Activated T-helper 1 cell treated with anti-CD3 and anti-CD28 coated beads, Interleukin-2, amount 50 U/mL, for 16 hours (primary cell): ENCODE data around the gene ARHGAP9.
"Not testable (repeated sequence)": the region's sequence is repeated elsewhere in the genome, so short reads cannot be mapped to it uniquely, and the experiment has no call there.

Experiments
- DNase-seq, 2 donors: peaks; one replicate each; pipeline ENCODE4 v3.0.0-alpha.2; 2020; ENCODE audit warnings: low read depth in 1 of 2, low spot score in 1 of 2

The ARHGAP9 gene

DNA sequence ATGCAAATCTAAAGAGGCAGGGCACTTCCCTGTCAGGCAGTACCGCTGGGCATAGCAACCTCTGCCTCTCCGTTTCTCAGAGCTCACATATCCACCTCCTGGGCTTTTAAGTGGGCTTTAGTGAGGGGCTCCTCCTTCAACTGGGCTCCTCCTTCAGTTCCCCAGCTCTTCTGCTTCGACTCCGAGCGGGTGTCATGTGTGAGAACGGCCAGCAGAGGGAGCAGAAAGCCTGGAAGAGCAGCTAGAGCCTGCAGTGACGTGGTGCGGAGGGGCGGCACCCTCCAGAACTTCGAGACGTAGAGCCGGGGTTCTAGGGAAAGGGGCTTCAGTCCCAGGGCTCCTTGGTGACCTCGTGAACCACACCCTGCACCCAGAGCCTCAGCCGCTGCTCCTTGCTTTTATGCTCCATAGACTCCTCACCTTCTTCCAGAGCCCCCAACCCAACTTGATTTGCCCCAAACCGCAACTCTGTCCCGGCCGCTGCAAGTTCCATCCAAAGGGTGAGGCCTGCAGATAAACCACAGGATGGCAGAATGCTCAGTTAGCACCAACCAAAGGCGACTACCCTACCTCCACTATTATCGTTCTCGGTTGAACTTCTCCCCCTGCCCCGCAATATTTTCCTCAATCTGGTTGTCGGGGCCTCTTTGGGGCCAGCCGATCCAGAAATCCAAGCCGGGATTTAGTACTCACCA lies 20.5 kb downstream of the ARHGAP9 start:
- DNase-seq: peak; percentile 83 to 84

DNA sequence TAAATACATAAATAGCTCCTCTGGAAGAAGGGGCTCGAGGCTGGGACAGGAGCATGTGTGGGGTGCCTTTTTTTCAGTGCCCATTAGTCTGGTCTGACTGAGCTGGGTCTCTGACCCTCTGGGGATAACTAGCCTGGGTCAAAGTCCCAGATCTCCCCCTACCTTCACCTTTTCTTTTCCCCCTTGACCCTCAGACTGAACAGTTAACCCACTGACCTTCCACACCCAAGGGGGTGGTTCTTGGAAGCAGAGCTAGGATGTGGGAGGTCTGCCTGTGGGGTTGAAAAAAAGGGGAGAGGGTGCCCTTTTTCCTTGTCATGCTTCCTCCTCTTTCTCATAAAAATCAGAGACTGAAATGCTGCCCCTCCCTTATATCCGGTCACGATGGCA lies 21.0 kb downstream of the ARHGAP9 start:
- no peak for DNase-seq

DNA sequence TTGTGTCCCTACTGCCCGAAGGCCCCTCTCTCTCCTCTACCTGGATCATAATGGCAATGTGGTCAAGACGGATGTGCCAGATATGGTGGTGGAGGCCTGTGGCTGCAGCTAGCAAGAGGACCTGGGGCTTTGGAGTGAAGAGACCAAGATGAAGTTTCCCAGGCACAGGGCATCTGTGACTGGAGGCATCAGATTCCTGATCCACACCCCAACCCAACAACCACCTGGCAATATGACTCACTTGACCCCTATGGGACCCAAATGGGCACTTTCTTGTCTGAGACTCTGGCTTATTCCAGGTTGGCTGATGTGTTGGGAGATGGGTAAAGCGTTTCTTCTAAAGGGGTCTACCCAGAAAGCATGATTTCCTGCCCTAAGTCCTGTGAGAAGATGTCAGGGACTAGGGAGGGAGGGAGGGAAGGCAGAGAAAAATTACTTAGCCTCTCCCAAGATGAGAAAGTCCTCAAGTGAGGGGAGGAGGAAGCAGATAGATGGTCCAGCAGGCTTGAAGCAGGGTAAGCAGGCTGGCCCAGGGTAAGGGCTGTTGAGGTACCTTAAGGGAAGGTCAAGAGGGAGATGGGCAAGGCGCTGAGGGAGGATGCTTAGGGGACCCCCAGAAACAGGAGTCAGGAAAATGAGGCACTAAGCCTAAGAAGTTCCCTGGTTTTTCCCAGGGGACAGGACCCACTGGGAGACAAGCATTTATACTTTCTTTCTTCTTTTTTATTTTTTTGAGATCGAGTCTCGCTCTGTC lies 22.8 kb downstream of the ARHGAP9 start:
- no peak for DNase-seq

DNA sequence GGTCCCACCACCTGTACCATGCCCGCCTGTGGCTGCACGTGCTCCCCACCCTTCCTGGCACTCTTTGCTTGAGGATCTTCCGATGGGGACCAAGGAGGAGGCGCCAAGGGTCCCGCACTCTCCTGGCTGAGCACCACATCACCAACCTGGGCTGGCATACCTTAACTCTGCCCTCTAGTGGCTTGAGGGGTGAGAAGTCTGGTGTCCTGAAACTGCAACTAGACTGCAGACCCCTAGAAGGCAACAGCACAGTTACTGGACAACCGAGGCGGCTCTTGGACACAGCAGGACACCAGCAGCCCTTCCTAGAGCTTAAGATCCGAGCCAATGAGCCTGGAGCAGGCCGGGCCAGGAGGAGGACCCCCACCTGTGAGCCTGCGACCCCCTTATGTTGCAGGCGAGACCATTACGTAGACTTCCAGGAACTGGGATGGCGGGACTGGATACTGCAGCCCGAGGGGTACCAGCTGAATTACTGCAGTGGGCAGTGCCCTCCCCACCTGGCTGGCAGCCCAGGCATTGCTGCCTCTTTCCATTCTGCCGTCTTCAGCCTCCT lies 23.4 kb downstream of the ARHGAP9 start:
- no peak for DNase-seq

DNA sequence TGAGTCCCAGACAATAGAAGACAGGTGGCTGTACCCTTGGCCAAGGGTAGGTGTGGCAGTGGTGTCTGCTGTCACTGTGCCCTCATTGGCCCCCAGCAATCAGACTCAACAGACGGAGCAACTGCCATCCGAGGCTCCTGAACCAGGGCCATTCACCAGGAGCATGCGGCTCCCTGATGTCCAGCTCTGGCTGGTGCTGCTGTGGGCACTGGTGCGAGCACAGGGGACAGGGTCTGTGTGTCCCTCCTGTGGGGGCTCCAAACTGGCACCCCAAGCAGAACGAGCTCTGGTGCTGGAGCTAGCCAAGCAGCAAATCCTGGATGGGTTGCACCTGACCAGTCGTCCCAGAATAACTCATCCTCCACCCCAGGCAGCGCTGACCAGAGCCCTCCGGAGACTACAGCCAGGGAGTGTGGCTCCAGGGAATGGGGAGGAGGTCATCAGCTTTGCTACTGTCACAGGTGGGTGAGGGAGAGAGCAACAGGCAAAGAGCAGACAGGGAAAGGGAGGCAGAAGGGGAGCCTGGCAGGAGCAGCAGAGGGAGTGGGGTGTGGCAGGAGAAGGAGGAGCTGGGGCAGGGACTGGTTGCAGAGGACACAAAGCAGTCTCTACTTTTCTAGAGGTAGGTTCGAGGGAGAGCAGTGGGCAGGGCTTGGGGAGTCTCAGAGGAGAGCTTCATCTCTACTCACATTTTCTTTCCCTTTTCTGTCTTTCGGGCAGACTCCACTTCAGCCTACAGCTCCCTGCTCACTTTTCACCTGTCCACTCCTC lies 24.1 kb downstream of the ARHGAP9 start:
- no peak for DNase-seq

DNA sequence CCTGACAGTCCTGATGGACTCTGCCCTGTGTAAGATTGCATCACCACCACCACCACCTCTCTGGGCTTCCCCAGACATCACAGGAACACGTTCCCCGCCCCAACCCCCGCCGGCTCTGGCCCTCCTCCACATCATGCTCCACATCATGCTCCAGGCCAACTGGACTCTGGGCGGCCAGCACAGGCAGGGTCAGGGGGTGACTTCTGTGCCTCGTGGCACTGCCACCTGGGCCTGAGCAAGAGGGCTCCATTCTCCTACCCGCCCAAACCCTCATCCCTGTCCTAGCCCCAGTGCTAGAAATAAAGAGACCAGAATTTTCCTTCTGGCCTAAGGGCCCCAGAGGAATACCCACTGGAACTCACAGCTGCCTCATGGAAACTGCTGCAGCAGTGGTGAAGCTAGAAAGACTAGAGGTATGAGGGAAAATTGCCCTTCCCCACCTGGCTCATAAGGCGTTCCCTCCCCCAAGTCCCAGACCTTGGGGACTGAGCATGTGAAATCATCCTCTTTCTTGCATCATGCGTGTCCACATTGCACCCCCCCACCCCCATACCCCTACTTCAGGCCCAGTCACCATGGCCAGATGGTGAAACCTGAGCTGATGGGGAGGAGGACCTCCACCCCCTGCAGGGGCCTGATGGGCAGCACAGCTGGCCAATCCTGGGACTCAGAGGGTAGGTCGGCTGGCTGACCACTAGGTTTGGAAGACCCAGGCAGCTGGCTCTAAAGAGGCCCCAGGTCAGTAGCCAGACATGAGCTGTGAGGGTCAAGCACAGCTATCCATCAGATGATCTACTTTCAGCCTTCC lies 24.9 kb downstream of the ARHGAP9 start, which contains the start of gene INHBE:
TSS of gene INHBE (plus strand) at position 742 of the 808 bp plus-strand sequence. CDS start 230 bp downstream, outside the sequence.
- no peak for DNase-seq

DNA sequence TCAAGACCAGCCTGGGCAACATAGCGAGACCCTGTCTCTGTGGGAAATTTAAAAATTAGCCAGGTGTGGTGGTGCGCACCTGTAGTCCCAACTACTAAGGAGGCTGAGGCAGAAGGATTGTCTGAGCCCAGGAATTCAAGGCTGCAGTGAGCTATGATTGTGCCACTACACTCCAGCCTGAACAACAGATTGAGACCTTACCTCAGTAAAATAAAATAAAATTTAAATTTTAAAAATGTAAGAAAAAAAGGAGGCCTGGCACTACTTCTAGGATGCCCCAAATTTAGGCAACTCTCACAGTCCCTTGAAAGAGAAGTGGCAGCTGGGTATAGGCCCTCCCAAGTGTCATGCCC lies 25.5 kb downstream of the ARHGAP9 start:
- DNase-seq: no peak

DNA sequence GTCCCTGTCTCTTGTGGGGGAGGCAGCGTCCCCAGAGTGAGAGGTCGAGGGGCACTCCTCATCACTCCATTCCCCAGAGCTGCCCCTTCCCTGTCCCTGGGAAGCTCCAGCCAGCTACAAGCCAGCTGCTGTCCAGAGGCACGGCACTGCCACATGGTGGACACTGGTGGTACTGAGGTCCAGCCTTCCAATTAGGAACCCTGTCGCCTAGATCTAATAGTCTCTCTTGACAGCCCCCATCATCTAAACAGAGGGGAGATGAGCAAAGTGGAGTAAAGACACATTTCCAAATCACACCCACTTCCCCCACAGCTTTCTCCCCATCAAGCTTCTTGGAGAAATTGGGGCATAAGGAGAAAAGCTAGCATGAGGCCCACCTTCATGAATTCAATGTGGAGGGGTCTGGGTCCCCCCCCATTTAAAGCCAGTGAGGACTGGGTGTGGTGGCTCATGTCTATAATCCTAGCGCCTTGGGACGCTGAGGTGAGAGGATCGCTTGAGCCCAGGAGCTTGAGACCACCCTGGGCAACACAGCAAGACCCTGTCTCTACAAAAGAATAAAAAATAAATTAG lies 26.6 kb downstream of the ARHGAP9 start:
- no peak for DNase-seq

DNA sequence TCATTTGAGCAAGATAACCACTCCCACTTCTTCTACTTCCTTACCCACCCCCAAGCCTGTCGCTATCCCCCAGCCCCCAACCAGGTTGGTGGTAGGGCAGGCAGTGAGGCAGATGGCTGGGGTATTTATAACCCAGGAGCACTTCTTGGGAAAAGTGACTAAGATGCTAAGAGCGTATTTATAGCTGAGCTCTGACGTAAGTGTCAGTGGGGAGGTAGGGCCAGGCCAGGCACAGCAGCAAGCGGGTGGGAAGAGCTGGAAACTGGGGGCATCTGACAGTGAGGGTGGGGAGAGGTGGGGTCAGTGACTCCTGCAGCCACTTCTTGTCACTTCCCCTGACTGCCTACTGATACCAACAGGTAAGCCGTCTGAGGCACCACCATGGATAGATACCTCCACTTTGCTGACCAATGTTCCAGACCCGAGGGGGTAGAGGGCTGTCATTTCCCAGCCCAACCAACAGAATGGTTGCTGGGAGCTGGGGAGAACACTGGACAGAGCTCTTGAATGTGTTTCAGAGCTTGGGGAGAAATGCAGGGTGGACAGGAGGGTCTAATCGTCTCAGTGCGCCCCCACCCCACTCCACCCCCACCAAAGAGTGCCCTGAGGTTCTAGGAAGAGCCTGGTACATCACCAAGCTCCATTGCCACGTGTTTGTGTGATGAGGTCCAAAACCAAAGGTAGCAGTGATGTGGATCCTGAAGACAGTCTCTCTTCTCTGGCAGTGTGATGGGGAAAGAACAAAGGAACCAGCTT lies 27.3 kb downstream of the ARHGAP9 start:
- DNase-seq: no peak

DNA sequence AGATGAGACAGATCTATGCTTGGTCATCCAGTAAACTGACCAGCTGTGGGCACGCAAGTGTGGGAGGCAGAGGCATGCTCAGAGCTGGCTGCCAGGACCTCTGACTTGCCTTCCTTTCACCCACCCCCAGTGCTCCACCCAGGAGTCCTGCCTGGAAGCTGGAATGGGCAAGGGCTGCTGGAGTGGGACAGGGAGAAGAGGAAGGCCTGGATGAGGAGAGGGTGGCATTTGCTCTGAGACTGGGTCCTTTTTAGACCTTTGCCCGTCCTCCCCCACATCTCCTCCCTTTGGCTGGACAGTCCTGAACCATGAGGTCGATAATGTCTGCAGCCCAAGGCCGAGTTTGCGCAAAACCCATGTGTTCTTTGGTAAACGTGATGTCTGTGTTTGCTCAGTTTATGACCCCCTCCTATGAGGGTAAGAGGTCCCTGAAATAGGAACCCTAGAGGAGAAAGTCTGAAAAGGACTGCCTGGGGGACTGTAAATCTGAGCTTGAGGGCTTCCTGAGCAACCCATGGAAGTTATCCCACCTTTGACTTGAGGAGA lies 28.4 kb downstream of the ARHGAP9 start:
- no peak for DNase-seq

DNA sequence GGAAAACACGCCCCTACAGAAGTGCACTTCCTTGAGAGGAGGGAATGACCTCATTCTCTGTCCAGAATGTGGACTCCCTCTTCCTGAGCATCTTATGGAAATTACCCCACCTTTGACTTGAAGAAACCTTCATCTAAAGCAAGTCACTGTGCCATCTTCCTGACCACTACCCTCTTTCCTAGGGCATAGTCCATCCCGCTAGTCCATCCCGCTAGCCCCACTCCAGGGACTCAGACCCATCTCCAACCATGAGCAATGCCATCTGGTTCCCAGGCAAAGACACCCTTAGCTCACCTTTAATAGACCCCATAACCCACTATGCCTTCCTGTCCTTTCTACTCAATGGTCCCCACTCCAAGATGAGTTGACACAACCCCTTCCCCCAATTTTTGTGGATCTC lies 29.6 kb downstream of the ARHGAP9 start:
- no peak for DNase-seq

DNA sequence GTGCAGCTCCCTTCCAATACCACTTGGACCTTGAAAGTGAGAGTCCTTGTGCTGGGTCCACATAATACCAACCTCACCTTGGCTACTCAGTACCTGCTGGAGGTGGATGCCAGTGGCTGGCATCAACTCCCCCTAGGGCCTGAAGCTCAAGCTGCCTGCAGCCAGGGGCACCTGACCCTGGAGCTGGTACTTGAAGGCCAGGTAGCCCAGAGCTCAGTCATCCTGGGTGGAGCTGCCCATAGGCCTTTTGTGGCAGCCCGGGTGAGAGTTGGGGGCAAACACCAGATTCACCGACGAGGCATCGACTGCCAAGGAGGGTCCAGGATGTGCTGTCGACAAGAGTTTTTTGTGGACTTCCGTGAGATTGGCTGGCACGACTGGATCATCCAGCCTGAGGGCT lies 30.3 kb downstream of the ARHGAP9 start:
- no peak for DNase-seq

DNA sequence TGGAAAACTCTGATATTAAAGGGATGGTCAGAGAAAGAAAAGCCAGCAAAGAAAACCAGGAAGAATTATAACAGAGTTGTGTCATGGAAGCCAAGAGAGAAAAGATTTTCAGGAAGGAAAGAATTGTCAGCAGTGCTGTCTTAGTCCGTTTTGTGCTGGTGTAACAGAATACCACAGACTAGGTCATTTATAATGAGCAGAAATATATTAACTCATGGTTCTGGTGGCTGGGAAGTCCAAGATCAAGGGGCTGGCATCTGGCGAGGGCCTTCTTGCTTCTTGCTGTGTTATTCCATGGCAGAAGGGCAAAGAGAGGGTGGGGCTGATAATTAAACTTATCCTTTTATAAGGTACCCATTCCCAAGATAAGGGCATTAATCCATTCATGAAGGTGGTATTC lies 31.0 kb downstream of the ARHGAP9 start:
- DNase-seq: no peak

DNA sequence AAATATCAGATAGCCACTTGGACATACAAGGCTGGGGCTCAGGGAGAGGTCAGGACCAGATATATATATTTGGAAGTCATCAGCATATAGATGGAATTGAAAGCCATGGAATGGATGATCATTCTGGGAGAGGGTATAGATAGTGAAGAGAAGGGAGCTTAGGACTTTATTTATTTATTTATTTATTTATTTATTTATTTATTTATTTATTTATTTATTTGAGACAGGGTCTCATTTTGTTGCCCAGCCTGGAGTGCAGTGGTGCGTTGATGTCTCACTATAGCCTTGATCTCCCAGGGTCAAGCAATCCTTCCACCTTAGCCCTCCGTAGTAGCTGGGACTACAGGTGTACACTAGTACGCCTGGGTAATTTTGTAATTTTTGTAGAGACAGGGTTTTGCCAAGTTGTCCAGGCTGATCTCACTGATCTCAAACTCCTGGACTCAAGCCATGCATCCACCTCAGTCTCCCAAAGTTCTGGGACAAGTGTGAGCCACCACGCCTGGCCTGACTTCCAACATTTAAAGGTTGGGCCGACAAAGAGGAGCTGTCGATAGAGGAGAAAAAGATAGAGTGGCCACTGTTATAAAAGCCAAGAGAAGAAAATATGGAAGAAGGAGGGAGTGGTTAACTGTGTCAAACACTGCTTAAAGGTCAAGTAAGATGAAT lies 33.2 kb downstream of the ARHGAP9 start:
- no peak for DNase-seq

DNA sequence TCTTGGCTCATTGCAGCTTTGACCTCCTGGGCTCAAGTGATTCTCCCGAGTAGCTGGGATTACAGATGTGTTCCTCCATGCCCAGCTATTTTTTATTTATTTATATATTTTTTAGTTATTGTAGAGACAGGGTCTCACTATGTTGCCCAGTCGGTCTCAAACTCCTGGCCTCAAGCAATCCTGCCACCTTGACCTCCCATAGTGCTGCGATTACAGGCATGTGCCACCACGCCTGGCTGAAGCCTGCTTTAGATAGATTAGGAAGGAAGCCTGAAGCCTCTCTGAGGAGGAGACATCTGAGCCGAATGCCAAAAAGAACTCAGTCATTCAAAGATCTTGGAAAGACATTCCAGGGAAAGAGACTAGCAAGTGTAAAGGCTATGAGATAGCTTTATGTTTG lies 34.9 kb downstream of the ARHGAP9 start:
- DNase-seq: no peak

DNA sequence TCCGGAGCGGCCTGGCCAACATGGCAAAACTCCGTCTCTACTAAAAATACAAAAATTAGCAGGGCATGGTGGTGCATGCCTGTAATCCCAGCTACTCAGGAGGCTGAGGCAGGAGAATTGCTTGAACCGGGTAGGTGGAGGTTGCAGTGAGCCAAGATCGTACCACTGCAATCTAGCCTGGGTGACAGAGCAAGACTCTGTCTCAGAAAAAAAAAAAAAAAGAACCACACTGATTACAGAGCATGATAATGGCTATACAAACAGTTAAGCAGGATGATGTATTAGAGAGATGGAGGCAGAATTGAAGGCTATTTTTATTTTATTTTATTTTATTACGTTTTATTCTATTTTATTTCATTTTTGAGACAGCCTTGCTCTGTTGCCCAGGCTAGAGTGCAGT lies 35.3 kb downstream of the ARHGAP9 start:
- not testable (repeated sequence) for DNase-seq

DNA sequence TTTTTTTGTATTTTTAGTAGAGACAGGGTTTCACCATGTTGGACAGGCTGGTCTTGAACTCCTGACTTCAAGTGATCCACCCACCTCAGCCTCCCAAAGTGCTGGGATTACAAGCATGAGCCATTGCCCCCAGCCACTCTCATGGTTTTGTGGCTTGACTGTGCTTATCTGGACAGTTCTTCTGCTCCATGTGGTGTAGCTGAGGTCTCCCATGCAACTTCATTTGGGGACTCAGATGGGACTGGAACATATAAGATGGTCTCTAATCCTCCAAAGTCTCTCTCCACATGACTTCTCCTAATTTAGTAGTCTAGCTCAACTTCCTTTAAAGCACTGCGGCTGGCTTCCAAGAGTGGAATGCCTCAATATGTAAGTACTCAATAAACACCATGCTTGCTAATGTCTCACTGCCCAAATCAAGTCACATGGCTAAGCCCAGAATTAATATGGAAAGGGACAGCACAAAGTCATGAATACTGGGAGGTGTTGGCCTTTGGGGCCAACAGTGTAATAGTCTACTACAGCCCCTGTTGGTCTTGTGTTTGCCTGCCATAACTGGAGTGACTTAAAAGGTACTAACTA lies 37.7 kb downstream of the ARHGAP9 start:
- no peak for DNase-seq

DNA sequence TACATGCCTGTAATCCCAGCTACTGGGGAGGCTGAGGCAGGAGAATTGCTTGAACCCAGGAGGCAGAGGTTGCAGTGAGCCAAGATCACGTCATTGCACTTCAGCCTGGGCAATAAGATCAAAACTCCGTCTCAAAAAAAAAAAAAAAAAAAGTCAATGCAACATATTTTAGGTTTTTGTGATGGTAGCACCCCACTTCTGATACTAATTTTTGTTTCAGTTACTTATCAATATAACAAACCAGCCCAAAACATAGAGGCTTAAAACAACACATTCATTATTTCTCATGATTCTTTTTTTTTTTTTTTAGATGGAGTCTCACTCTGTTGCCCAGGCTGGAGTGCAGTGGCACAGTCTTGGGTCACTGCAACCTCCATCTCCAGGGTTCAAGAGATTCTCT lies 38.3 kb downstream of the ARHGAP9 start:
- DNase-seq: not testable (repeated sequence)
